ENCODE measurements around the gene EFCAB6. TPM values are rescaled to one million over a fixed set of nuclear protein-coding genes. Genes with fewer than 3 reads are reported as not detected.

Gene EFCAB6
- total and polyA plus RNA-seq, 2 donors (not counting 1 experiment from before 2014, with no cell fraction given), result 0.07 to 0.10 TPM

DNA sequence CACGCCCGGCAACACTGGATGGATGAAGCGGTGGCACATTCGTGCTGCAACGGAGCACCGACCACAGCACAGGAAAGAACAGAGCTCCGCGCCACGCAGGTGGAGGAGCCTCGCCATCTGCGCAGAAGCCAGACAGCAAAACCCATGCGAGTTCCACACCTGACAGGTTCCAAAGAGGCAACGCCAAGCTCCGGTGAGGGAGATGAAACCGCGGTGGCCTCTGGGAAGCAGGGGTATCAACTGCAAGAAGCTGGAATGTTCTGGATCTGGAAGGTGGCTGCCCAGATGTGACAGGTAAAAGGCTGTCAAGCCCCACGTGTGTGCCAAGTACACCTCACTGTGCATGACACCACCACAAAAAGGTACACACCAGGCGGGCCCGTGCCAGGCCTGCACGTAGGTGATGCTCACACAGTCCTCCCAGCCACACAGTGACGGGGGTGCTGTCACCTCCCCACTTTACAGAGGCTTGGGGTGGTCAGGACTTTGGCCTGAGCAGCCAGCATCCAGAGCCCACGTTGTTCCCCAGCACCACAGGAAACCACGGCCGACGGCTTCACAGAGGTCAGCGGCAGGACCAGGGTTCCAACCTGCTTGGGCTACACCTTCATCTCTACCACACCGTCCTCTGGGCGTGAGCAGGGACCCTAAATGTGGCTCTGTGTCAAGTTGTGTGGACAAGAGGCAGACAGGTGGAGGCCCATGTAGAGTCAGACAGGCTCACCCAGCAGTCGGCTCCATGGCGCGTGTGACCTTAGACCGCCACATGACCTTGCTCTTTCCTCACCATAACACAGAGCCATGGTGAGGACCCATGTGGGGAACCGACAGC lies 19.7 kb upstream of the EFCAB6 start:
- POLR2A ChIA-PET, result no interaction called here
- Histone ChIP-seq H3K36me3 (replicated peaks in 1 of 2; ENCODE audit: control extremely low read depth in 1 of 2, control insufficient read depth in 1 of 2, extremely low read depth in 1 of 2, insufficient read depth in 2 of 2, low read length in 1 of 2) (no peaks in the 10 kb centered on the region), H3K79me2 (ENCODE audit: control insufficient read depth, insufficient read depth, low read length) (no peaks in the 10 kb centered on the region), H2AFZ (ENCODE audit: insufficient read depth, low read depth, low read length, poor library complexity, severe bottlenecking) (no peak overlapping the region), H3K9me3 (ENCODE audit: control extremely low read depth in 1 of 3, control insufficient read depth in 2 of 3, insufficient read depth in 1 of 3, low read length in 2 of 3) (no peaks in the 10 kb centered on the region), H3K4me3 (ENCODE audit: control extremely low read depth in 1 of 5, extremely low read depth in 1 of 5, insufficient read depth in 1 of 5, low read depth in 2 of 5, low read length in 4 of 5) (no peak overlapping the region), H3K4me1 (ENCODE audit: control insufficient read depth in 2 of 2, insufficient read depth in 2 of 2, low read length in 2 of 2) (no peaks in the 10 kb centered on the region), H4K20me1 (ENCODE audit: control insufficient read depth, insufficient read depth, low read length, poor library complexity, severe bottlenecking) (no peaks in the 10 kb centered on the region), H3K4me2 (replicated peaks; ENCODE audit: low read depth, low read length, poor library complexity, severe bottlenecking) (no peak overlapping the region), H3K9ac (ENCODE audit: low read length) (no peak overlapping the region), H3K27me3 (replicated peaks in 1 of 4; ENCODE audit: control extremely low read depth in 1 of 4, control insufficient read depth in 3 of 4, insufficient read depth in 4 of 4, low read length in 3 of 4) (no peaks in the 10 kb centered on the region), H3K27ac (ENCODE audit: low read length in 2 of 2) (no peak overlapping the region)
- ATAC-seq (ENCODE audit: low read depth) (no peak), DNase-seq (no peak)
- H3K9me3 Mint-ChIP-seq (ENCODE audit: insufficient read depth), result no peaks in the 10 kb centered on the region
- no peaks in the 10 kb centered on the region for H3K4me1 Mint-ChIP-seq
- WGBS (ENCODE audit: insufficient coverage), result 92% methylated on average over 29 of the region's 33 CpGs
- intact Hi-C loops (cut with micrococcal nuclease), result no loop called here
- CTCF ChIA-PET, result no interaction called here
- no peak for TF ChIP-seq EZH2 (IDR thresholded peaks at IDR 0.05; ENCODE audit: borderline replicate concordance, insufficient read depth, low read depth, low read length, poor library complexity, severe bottlenecking)
- TF ChIP-seq, protein P1, sequence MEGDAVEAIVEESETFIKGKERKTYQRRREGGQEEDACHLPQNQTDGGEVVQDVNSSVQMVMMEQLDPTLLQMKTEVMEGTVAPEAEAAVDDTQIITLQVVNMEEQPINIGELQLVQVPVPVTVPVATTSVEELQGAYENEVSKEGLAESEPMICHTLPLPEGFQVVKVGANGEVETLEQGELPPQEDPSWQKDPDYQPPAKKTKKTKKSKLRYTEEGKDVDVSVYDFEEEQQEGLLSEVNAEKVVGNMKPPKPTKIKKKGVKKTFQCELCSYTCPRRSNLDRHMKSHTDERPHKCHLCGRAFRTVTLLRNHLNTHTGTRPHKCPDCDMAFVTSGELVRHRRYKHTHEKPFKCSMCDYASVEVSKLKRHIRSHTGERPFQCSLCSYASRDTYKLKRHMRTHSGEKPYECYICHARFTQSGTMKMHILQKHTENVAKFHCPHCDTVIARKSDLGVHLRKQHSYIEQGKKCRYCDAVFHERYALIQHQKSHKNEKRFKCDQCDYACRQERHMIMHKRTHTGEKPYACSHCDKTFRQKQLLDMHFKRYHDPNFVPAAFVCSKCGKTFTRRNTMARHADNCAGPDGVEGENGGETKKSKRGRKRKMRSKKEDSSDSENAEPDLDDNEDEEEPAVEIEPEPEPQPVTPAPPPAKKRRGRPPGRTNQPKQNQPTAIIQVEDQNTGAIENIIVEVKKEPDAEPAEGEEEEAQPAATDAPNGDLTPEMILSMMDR (IDR thresholded peaks at IDR 0.05), result no peak
- H3K4me3 Mint-ChIP-seq, result no peak overlapping the region
- H3K27ac Mint-ChIP-seq, result no peak overlapping the region
- peaks cover 5% of the 10 kb centered on the region for H3K27me3 Mint-ChIP-seq

DNA sequence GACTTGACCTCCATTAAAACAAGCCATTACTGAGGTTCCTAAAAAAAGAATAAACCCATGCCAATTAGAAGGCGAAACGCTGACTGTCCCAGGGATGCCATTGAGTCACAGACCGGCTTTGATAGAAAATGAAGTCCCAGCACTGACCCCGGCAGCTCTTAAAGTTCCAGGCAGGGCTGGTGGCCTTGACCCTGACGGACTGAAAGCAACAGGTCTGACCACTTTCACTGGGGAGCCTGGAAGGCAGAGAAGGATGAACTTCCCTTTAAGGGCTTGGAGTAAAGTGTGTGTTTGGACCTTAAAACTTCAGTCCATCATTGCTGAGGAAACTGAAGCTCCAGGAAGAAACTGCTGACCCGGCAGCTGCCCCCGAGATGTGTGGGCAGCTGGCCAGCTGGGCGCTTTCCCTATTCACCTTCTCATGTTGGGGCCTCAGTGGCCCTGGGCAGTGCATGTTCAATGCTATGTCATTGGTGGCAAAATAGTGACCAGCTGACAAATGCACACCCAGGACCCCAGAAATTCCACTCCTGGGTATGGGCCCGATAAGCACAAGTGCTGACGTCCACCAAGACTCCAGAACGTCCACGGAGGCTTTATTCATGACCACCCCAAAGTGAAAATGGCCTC lies 18.9 kb upstream of the EFCAB6 start:
- H3K9me3 Mint-ChIP-seq (ENCODE audit: insufficient read depth), result no peaks in the 10 kb centered on the region
- H3K36me3 ChIP-seq (replicated peaks in 1 of 2; ENCODE audit: control extremely low read depth in 1 of 2, control insufficient read depth in 1 of 2, extremely low read depth in 1 of 2, insufficient read depth in 2 of 2, low read length in 1 of 2), result no peaks in the 10 kb centered on the region
- H3K9ac ChIP-seq (ENCODE audit: low read length), result no peak overlapping the region
- no peak overlapping the region for H3K4me3 ChIP-seq (ENCODE audit: control extremely low read depth in 1 of 5, extremely low read depth in 1 of 5, insufficient read depth in 1 of 5, low read depth in 2 of 5, low read length in 4 of 5)
- intact Hi-C loops (cut with micrococcal nuclease), result no loop called here
- H3K27ac Mint-ChIP-seq, result no peak overlapping the region
- WGBS (ENCODE audit: insufficient coverage), result 95% methylated on average over 12 of the region's 12 CpGs
- no peak overlapping the region for H3K4me2 ChIP-seq (replicated peaks; ENCODE audit: low read depth, low read length, poor library complexity, severe bottlenecking)
- CTCF ChIA-PET, result no interaction called here
- no peaks in the 10 kb centered on the region for H3K9me3 ChIP-seq (ENCODE audit: control extremely low read depth in 1 of 3, control insufficient read depth in 2 of 3, insufficient read depth in 1 of 3, low read length in 2 of 3)
- no peaks in the 10 kb centered on the region for H3K4me1 Mint-ChIP-seq
- no peaks in the 10 kb centered on the region for H3K4me1 ChIP-seq (ENCODE audit: control insufficient read depth in 2 of 2, insufficient read depth in 2 of 2, low read length in 2 of 2)
- no peak for DNase-seq
- POLR2A ChIA-PET, result no interaction called here
- peaks cover 5% of the 10 kb centered on the region for H3K27me3 Mint-ChIP-seq
- no peaks in the 10 kb centered on the region for H3K79me2 ChIP-seq (ENCODE audit: control insufficient read depth, insufficient read depth, low read length)
- no peaks in the 10 kb centered on the region for H3K27me3 ChIP-seq (replicated peaks in 1 of 4; ENCODE audit: control extremely low read depth in 1 of 4, control insufficient read depth in 3 of 4, insufficient read depth in 4 of 4, low read length in 3 of 4)
- H4K20me1 ChIP-seq (ENCODE audit: control insufficient read depth, insufficient read depth, low read length, poor library complexity, severe bottlenecking), result no peaks in the 10 kb centered on the region
- H3K27ac ChIP-seq (ENCODE audit: low read length in 2 of 2), result no peak overlapping the region
- TF ChIP-seq, protein P1 (IDR thresholded peaks at IDR 0.05), result no peak
- no peak for TF ChIP-seq EZH2 (IDR thresholded peaks at IDR 0.05; ENCODE audit: borderline replicate concordance, insufficient read depth, low read depth, low read length, poor library complexity, severe bottlenecking)
- no peak overlapping the region for H3K4me3 Mint-ChIP-seq
- no peak overlapping the region for H2AFZ ChIP-seq (ENCODE audit: insufficient read depth, low read depth, low read length, poor library complexity, severe bottlenecking)
- ATAC-seq (ENCODE audit: low read depth), result no peak
